HEK293 (cell line): Measurements from ENCODE around the gene AGK.

Source experiments
- BCL11A ChIP-seq: fragments of 450-650 bp; formaldehyde crosslinking; IDR thresholded peaks from 2 replicates; pipeline ENCODE4 v1.5.1; 2016; ENCODE audit warnings: low read depth, missing biosample characterization, missing genetic modification characterization
- SCRT1 ChIP-seq: fragments of 450-650 bp; formaldehyde crosslinking; IDR thresholded peaks from 2 replicates; pipeline ENCODE4 v1.5.1; 2016; ENCODE audit warnings: missing biosample characterization, missing genetic modification characterization, borderline replicate concordance
- ZBTB21 ChIP-seq: fragments of 450-650 bp; formaldehyde crosslinking; IDR thresholded peaks from 2 replicates; pipeline ENCODE4 v1.5.1; 2017; ENCODE audit warnings: missing biosample characterization, missing genetic modification characterization
- ZNF10 ChIP-seq: fragments of 450-650 bp; formaldehyde crosslinking; IDR thresholded peaks from 2 replicates; pipeline ENCODE4 v1.5.1; 2017; ENCODE audit warnings: missing biosample characterization, missing genetic modification characterization
- ZNF211 ChIP-seq: fragments of 450-650 bp; formaldehyde crosslinking; IDR thresholded peaks from 2 replicates; pipeline ENCODE4 v1.5.1; 2016; ENCODE audit warnings: low read depth, missing biosample characterization, missing genetic modification characterization
- ZNF24 ChIP-seq: fragments of 450-650 bp; formaldehyde crosslinking; IDR thresholded peaks from 2 replicates; pipeline ENCODE4 v1.5.1; 2016; ENCODE audit warnings: missing biosample characterization, missing genetic modification characterization
- ZNF610 ChIP-seq: fragments of 450-650 bp; formaldehyde crosslinking; IDR thresholded peaks from 2 replicates; pipeline ENCODE4 v1.5.1; 2016; ENCODE audit warnings: missing biosample characterization, missing genetic modification characterization, borderline replicate concordance
- ZNF654 ChIP-seq: fragments of 450-650 bp; formaldehyde crosslinking; IDR thresholded peaks from 2 replicates; pipeline ENCODE4 v1.5.1; 2016; ENCODE audit warnings: low read depth, missing biosample characterization, missing genetic modification characterization
- ZNF76 ChIP-seq: fragments of 450-650 bp; formaldehyde crosslinking; IDR thresholded peaks from 2 replicates; pipeline ENCODE4; 2016; ENCODE audit warnings: low read depth, missing biosample characterization, missing genetic modification characterization, borderline replicate concordance
- ZSCAN18 ChIP-seq: fragments of 450-650 bp; formaldehyde crosslinking; IDR thresholded peaks from 2 replicates; pipeline ENCODE4 v1.5.1; 2016; ENCODE audit warnings: missing biosample characterization, missing genetic modification characterization
- TF ChIP-seq, protein P1 (sequence below): IDR thresholded peaks from 2 replicates; pipeline ENCODE4 v1.6.1; 2011; ENCODE audit warnings: mild to moderate bottlenecking, low read depth, low read length, borderline replicate concordance
- TF ChIP-seq, protein P2 (sequence below): fragments of 450-650 bp; formaldehyde crosslinking; IDR thresholded peaks from 2 replicates; pipeline ENCODE4 v1.5.1; 2016; ENCODE audit warnings: missing biosample characterization, missing genetic modification characterization
- TF ChIP-seq, protein P3 (sequence below): fragments of 450-650 bp; formaldehyde crosslinking; IDR thresholded peaks from 2 replicates; pipeline ENCODE4 v1.5.1; 2016; ENCODE audit warnings: missing biosample characterization, missing genetic modification characterization
- TF ChIP-seq, protein P4 (sequence below): fragments of 450-650 bp; formaldehyde crosslinking; IDR thresholded peaks from 2 replicates; pipeline ENCODE4 v1.5.1; 2016; ENCODE audit warnings: missing biosample characterization, missing genetic modification characterization

DNA sequence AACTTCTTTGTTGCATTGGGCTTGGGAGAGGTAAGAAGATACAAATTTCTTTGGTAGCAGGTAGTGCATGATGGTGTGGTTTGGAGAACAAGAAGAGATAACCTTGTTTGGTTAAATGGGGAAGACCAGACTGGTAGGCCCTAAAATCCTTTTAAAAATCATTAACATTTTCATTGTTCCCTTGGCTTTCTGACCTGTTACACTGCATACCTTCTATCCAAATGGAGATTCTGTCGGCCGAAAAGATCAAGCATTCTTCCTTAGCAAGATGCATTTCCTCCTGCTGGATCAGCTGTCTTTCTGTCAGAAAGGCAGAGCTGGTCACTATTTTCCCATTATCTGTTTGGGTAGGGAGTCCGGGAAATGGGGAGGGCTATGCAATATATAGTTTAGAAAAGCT is 33.7 kb downstream of the AGK start:
- TF ChIP-seq, protein P1, sequence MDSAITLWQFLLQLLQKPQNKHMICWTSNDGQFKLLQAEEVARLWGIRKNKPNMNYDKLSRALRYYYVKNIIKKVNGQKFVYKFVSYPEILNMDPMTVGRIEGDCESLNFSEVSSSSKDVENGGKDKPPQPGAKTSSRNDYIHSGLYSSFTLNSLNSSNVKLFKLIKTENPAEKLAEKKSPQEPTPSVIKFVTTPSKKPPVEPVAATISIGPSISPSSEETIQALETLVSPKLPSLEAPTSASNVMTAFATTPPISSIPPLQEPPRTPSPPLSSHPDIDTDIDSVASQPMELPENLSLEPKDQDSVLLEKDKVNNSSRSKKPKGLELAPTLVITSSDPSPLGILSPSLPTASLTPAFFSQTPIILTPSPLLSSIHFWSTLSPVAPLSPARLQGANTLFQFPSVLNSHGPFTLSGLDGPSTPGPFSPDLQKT: no peak
- TF ChIP-seq, protein P2, sequence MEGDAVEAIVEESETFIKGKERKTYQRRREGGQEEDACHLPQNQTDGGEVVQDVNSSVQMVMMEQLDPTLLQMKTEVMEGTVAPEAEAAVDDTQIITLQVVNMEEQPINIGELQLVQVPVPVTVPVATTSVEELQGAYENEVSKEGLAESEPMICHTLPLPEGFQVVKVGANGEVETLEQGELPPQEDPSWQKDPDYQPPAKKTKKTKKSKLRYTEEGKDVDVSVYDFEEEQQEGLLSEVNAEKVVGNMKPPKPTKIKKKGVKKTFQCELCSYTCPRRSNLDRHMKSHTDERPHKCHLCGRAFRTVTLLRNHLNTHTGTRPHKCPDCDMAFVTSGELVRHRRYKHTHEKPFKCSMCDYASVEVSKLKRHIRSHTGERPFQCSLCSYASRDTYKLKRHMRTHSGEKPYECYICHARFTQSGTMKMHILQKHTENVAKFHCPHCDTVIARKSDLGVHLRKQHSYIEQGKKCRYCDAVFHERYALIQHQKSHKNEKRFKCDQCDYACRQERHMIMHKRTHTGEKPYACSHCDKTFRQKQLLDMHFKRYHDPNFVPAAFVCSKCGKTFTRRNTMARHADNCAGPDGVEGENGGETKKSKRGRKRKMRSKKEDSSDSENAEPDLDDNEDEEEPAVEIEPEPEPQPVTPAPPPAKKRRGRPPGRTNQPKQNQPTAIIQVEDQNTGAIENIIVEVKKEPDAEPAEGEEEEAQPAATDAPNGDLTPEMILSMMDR (tag by site-specific recombination): no peak
- TF ChIP-seq ZNF610 (tag by site-specific recombination) (no peak), ZNF654 (tag by site-specific recombination) (no peak), ZBTB21 (tag by site-specific recombination) (no peak), ZSCAN18 (no peak), ZNF24 (tag by site-specific recombination) (no peak), ZNF10 (tag by site-specific recombination) (no peak), ZNF211 (tag by site-specific recombination) (no peak), BCL11A (tag by site-specific recombination) (no peak), ZNF76 (tag by site-specific recombination) (no peak), SCRT1 (no peak)
- TF ChIP-seq, protein P3, sequence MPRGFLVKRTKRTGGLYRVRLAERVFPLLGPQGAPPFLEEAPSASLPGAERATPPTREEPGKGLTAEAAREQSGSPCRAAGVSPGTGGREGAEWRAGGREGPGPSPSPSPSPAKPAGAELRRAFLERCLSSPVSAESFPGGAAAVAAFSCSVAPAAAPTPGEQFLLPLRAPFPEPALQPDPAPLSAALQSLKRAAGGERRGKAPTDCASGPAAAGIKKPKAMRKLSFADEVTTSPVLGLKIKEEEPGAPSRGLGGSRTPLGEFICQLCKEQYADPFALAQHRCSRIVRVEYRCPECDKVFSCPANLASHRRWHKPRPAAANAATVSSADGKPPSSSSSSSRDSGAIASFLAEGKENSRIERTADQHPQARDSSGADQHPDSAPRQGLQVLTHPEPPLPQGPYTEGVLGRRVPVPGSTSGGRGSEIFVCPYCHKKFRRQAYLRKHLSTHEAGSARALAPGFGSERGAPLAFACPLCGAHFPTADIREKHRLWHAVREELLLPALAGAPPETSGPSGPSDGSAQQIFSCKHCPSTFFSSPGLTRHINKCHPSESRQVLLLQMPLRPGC (tag by site-specific recombination): no peak
- TF ChIP-seq, protein P4, sequence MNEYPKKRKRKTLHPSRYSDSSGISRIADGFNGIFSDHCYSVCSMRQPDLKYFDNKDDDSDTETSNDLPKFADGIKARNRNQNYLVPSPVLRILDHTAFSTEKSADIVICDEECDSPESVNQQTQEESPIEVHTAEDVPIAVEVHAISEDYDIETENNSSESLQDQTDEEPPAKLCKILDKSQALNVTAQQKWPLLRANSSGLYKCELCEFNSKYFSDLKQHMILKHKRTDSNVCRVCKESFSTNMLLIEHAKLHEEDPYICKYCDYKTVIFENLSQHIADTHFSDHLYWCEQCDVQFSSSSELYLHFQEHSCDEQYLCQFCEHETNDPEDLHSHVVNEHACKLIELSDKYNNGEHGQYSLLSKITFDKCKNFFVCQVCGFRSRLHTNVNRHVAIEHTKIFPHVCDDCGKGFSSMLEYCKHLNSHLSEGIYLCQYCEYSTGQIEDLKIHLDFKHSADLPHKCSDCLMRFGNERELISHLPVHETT: no peak
